ENCODE data around the gene VTI1A. TPM values are rescaled to one million over a fixed set of nuclear protein-coding genes. Genes with fewer than 3 reads are reported as not detected.

Gene VTI1A
- total RNA-seq, 1 donor from 2014 or later, result 48.5 TPM

- intact Hi-C loops (cut with micrococcal nuclease), result no loop called here
Observed at GRCh38 chr10:112744181-112745096, 297.4 kb downstream of the VTI1A start.

GRCh38 chr10:112746329-112746728 is 299.3 kb downstream of the VTI1A start:
- intact Hi-C loops (cut with micrococcal nuclease), result no loop called here

GRCh38 chr10:112750427-112751167 is 303.6 kb downstream of the VTI1A start:
- intact Hi-C loops (cut with micrococcal nuclease), result no loop called here

- intact Hi-C loops (cut with micrococcal nuclease), result no loop called here
Observed at GRCh38 chr10:112751651-112752050, 304.6 kb downstream of the VTI1A start.

- intact Hi-C loops (cut with micrococcal nuclease), result no loop called here
Observed at GRCh38 chr10:112752288-112752687, 305.3 kb downstream of the VTI1A start.

GRCh38 chr10:112753961-112754411 is 307.0 kb downstream of the VTI1A start:
- intact Hi-C loops (cut with micrococcal nuclease), result no loop called here

GRCh38 chr10:112755446-112756234 is 308.6 kb downstream of the VTI1A start:
- intact Hi-C loops (cut with micrococcal nuclease), result no loop called here

- intact Hi-C loops (cut with micrococcal nuclease), result no loop called here
Observed at GRCh38 chr10:112756235-112756527, 309.2 kb downstream of the VTI1A start.

- intact Hi-C loops (cut with micrococcal nuclease), result no loop called here
Observed at GRCh38 chr10:112758961-112759360, 311.9 kb downstream of the VTI1A start.

GRCh38 chr10:112759496-112759895 is 312.5 kb downstream of the VTI1A start:
- intact Hi-C loops (cut with micrococcal nuclease), result no loop called here

GRCh38 chr10:112761256-112761655 is 314.2 kb downstream of the VTI1A start:
- intact Hi-C loops (cut with micrococcal nuclease), result no loop called here

GRCh38 chr10:112763916-112764520 is 317.0 kb downstream of the VTI1A start:
- intact Hi-C loops (cut with micrococcal nuclease), result no loop called here

- intact Hi-C loops (cut with micrococcal nuclease), result no loop called here
Observed at GRCh38 chr10:112765717-112766235, 318.8 kb downstream of the VTI1A start.

- intact Hi-C loops (cut with micrococcal nuclease), result no loop called here
Observed at GRCh38 chr10:112766636-112767035, 319.6 kb downstream of the VTI1A start.

- intact Hi-C loops (cut with micrococcal nuclease), result no loop called here
Observed at GRCh38 chr10:112767156-112767555, 320.1 kb downstream of the VTI1A start.

GRCh38 chr10:112768121-112768520 is 321.1 kb downstream of the VTI1A start:
- intact Hi-C loops (cut with micrococcal nuclease), result no loop called here

GRCh38 chr10:112769081-112769480 is 322.1 kb downstream of the VTI1A start:
- intact Hi-C loops (cut with micrococcal nuclease), result no loop called here

GRCh38 chr10:112769611-112770370 is 322.8 kb downstream of the VTI1A start:
- intact Hi-C loops (cut with micrococcal nuclease), result no loop called here

GRCh38 chr10:112771733-112772132 is 324.7 kb downstream of the VTI1A start:
- intact Hi-C loops (cut with micrococcal nuclease), result no loop called here

- intact Hi-C loops (cut with micrococcal nuclease), result no loop called here
Observed at GRCh38 chr10:112773783-112774182, 326.8 kb downstream of the VTI1A start.

All from T-helper 1 cell treated with Interleukin-12 subunit alpha and Interleukin-12 subunit beta and Interleukin-4 antibody, amounts not matched to agents 30 ng/mL and 1 ng/mL, for 36 hours (primary cell).